GM12864 (cell line): ENCODE data around the gene MRPL49.
"Not testable (repeated sequence)": the region's sequence is repeated elsewhere in the genome, so short reads cannot be mapped to it uniquely, and the experiment has no call there.

Source experiments
- DNase-seq: peaks from one replicate; pipeline ENCODE4 v3.0.0-alpha.2; 2011; ENCODE audit warnings: low read depth
- H3K4me3 ChIP-seq: 2 replicates; pipeline ENCODE4 v1.5.1; 2011; ENCODE audit warnings: mild to moderate bottlenecking, low read depth, low read length, control low read depth
- TF ChIP-seq, protein P1 (sequence below): IDR thresholded peaks from 2 replicates; pipeline ENCODE4 v1.5.1; 2011; ENCODE audit warnings: low read depth, mild to moderate bottlenecking, moderate library complexity, low read length, control low read depth, inconsistent platforms; ENCODE audit errors: missing control alignments

MRPL49 gene

DNA sequence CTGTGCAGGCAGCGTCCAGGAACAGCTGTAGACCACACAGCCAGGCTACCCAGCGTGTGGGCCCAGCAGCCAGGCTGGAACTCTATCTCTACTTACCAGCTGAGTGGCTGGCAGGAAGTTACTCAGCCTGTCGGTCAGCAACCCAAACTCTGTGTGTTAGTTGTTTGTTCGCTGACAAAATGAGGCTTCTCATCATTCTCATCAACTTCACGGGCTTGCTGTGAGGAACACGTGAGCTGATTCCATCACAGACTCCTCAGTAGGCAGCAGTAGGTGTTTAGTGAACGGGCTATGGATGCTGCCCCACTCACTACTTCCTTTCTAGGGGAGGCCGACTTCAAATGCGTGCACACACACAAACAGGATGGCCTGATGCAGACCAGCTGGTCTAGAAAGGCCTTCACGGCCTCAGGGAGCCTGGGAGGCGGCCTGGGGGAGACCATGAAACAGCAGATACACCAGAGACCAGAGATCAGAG, 47.1 kb downstream of the MRPL49 start:
- DNase-seq, result no peak
- TF ChIP-seq, protein P1, sequence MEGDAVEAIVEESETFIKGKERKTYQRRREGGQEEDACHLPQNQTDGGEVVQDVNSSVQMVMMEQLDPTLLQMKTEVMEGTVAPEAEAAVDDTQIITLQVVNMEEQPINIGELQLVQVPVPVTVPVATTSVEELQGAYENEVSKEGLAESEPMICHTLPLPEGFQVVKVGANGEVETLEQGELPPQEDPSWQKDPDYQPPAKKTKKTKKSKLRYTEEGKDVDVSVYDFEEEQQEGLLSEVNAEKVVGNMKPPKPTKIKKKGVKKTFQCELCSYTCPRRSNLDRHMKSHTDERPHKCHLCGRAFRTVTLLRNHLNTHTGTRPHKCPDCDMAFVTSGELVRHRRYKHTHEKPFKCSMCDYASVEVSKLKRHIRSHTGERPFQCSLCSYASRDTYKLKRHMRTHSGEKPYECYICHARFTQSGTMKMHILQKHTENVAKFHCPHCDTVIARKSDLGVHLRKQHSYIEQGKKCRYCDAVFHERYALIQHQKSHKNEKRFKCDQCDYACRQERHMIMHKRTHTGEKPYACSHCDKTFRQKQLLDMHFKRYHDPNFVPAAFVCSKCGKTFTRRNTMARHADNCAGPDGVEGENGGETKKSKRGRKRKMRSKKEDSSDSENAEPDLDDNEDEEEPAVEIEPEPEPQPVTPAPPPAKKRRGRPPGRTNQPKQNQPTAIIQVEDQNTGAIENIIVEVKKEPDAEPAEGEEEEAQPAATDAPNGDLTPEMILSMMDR, result no peak
- no peak overlapping the region for H3K4me3 ChIP-seq

DNA sequence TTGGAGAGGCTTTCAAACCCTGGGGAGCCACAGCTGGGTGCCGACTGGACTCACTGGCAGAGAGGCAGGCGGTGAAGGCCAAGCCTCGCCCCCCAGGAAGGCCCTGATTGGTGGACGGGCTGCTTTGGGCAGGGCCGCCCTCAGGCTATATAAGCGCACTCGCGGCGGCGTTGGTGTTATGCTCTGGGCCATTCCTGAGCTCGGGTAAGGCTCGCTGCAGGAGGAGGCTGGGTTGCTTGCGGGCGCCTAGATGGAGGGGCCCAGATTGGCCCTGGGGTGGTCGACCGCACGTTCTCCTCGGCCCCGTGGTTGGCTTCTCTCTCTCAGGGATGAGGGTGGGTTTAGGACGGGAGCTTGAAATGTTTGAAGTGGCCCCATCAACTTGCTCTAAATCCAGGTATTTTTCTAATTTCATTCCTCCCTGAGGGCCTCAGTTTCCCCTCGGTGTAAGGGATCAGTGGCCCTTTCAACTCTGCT, 48.0 kb downstream of the MRPL49 start, which contains the start of gene SPDYC:
SPDYC (plus strand) TSS at position 176 of the 477 bp plus-strand sequence. CDS start 1,125 bp downstream, outside the sequence.
- H3K4me3 ChIP-seq, result no peak within 1 kb of the TSS
- TF ChIP-seq, protein P1, result no peak
- DNase-seq, result no peak

DNA sequence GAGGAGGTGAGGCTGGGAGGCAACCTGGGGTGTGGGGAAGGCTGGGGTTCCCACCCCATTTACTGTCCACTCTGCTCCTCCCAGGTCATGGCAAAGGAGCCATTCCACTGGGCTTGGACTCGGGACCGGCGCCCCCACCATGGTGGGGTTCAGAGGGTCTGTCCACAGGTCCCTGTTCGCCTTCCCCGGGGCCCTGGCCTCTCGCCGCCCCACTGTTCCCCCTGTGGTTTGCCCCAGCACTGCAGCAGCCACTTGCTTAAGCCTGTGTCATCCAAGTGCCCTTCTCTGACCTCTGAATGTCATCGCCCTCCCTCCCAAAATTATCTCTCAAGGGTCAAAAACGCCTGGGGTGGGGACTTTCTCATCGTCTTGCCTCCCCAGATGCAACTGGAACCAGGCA, 50.5 kb downstream of the MRPL49 start:
- H3K4me3 ChIP-seq, result no peak overlapping the region
- TF ChIP-seq, protein P1, result peak; percentile 11
- no peak for DNase-seq

DNA sequence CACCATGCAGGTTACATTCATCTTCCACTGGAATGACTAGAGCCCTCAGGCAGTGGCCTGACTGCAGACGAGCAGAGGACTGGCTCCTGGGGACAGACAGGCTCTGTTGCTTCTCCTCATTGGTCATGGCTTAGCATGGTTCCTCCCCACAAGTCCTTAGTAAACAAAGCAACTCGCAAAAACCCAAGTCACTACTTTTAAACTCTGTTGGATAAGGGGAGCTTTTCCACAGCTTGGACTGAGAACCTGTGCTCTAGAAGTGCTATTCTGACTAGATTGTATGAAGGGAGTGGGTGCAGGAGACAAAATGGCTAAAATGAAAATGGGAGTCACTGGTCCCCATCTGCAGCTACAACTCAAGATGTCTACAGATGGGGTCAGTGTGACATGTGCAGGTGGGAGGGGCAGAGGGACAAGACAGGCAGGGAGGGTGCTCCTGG, 52.5 kb downstream of the MRPL49 start:
- DNase-seq, H3K4me3 ChIP-seq: not testable (repeated sequence)
